Measurements from ENCODE around the gene KRT36.

DNA sequence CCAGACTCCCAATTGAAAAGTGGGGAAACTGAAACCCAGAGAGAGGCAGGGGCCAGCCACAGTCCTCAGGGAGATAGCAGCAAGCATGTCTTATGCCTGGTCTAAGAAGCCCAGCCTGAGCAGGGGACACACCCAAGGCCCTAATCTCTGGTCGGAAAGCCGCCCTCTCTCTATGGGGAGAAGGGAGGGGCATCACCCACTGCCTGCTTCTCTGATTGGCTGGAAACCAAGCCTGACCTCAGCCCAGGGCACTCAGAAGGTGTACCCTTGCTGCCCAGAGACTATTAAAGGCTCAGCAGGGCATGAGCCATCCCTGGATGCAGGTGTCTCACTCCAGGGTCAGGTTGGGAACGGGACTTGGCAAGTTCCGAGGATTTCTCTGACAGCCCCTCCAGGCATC, 21.4 kb upstream of the KRT36 start:
- TF ChIP-seq CBX5 (IDR thresholded peaks at IDR 0.05; ENCODE audit: low read depth, low read length) (no peak), CTCF (IDR thresholded peaks at IDR 0.05; ENCODE audit: control extremely low read depth in 1 of 3, insufficient read depth in 1 of 3, low read depth in 1 of 3, low read length in 3 of 3) (no peak), EZH2 (IDR thresholded peaks at IDR 0.05; ENCODE audit: low read depth, low read length, severe bottlenecking) (no peak), TCF12 (IDR thresholded peaks at IDR 0.05; ENCODE audit: low read depth, low read length) (no peak), SP1 (IDR thresholded peaks at IDR 0.05; ENCODE audit: low read depth, low read length) (no peak), FOSL1 (IDR thresholded peaks at IDR 0.05; ENCODE audit: insufficient read depth, low read depth, low read length) (no peak), JUND (IDR thresholded peaks at IDR 0.05; ENCODE audit: low read length) (no peak), RAD21 (IDR thresholded peaks at IDR 0.05 in 1 of 2, conservative IDR thresholded peaks at IDR 0.05 in 1 of 2; ENCODE audit: low read depth in 2 of 2, low read length in 2 of 2) (no peak), BRCA1 (IDR thresholded peaks at IDR 0.05; ENCODE audit: low read depth, low read length) (no peak)
